ENCODE data around the gene DOP1A.

DOP1A gene

GRCh38 chr6:83199863-83200225, 132.4 kb downstream of the DOP1A start:
- DNase-seq (ENCODE audit: low spot score), result no peak

DNA sequence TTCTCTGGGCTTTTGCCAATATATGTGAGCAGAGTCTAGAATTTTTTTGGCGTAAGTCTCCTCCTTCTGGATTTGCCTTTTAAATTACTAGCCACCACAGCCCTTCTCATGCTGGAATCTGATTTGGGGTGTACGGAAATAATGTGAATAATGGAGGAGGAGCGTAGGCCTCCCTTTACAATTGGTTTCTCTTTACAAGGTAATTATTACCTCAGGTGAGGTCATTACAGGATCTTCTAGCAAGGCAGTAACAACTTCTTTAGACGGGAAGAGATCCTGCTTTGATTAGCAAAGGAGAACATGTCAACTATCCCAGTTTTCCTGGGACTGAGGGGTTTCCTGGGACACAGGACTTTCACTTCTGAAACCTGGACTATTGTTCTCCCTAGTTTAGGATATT, 134.6 kb downstream of the DOP1A start:
- DNase-seq (ENCODE audit: low spot score), result no peak

GRCh38 chr6:83215131-83216047, 147.9 kb downstream of the DOP1A start:
- no peak for DNase-seq (ENCODE audit: low spot score)

DNA sequence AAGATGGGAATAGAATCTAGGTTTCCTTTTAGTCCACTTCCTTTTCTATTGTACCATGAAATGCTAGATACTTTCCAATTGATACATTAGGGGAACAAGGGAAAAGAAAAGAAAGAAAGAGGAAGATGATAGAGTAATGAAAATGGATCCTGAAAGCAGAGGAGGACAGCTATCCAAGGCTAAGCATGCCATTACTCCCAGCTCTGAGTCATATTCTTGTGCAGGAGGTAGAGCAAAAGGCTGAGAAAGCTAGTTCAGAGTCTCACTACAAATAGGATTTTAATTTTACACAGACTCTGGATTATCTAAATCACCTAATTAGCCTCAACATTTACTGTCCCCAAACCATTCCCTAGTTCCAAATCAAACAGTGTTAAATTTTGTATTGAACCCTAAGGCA, 149.3 kb downstream of the DOP1A start:
- no peak for DNase-seq (ENCODE audit: low spot score)

Data from HuH-7.5 (cell line).